ENCODE results near the gene PHC1. TPM values are rescaled to one million over a fixed set of nuclear protein-coding genes. Genes with fewer than 3 reads are reported as not detected.

The PHC1 gene
- polyA plus RNA-seq, 1 donor (not counting 4 experiments of a cell fraction or from before 2014, with no cell fraction given): 11.0 TPM

DNA sequence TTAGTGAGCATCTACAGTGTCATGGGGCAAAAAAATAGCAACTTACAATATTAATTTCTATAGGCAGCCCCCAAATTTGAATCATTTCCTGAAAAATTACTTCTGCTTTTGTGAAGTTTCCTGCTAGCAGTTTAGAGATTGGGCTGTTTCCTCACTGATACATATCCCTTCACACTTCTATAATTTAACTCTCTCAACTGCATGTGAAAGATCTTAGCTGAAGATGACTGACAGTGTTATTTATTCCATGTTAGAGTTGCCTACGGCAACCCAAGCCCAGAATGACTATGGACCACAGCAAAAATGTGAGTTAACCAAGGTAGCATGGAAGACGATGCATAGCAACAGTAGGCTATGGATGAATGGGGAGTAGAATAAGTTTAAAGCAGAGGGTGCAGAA is 75.1 kb downstream of the PHC1 start, which contains the start of gene KLRG1:
Gene KLRG1 (plus strand): TSS at position 134 of the 400 bp plus-strand sequence. CDS start 90 bp downstream, at position 224.
- Histone ChIP-seq H3K4me2 (ENCODE audit: control insufficient read depth, extremely low read depth, insufficient read depth, low read depth, low read length) (no peak within 1 kb of the TSS), H3K4me1 (ENCODE audit: control insufficient read depth, extremely low read depth, insufficient read depth, low read length) (no peaks in the 10 kb centered on the region), H4K20me1 (ENCODE audit: control insufficient read depth, extremely low read depth, insufficient read depth, low read length) (no peaks in the 10 kb centered on the region), H3K4me3 (ENCODE audit: control insufficient read depth in 2 of 3, extremely low read depth in 1 of 3, insufficient read depth in 2 of 3, low read depth in 1 of 3, low read length in 3 of 3) (no peak within 1 kb of the TSS), H3K9me1 (ENCODE audit: control insufficient read depth, extremely low read depth, insufficient read depth, low read length) (no peaks in the 10 kb centered on the region), H3K27ac (ENCODE audit: control insufficient read depth, insufficient read depth, low read length) (no peak within 1 kb of the TSS), H3K9ac (ENCODE audit: control insufficient read depth, extremely low read depth, insufficient read depth, low read length) (no peak within 1 kb of the TSS), H3K27me3 (ENCODE audit: control insufficient read depth, extremely low read depth, insufficient read depth, low read length) (no peaks in the 10 kb centered on the region), H3K36me3 (ENCODE audit: control insufficient read depth in 2 of 2, extremely low read depth in 1 of 2, insufficient read depth in 2 of 2, low read length in 2 of 2) (no peaks in the 10 kb centered on the region), H2AFZ (ENCODE audit: control insufficient read depth, low read length) (no peak within 1 kb of the TSS), H3K9me3 (ENCODE audit: control insufficient read depth, low read depth, low read length) (no peaks in the 10 kb centered on the region), H3K79me2 (ENCODE audit: control insufficient read depth, insufficient read depth, low read length) (no peaks in the 10 kb centered on the region)
- FAIRE-seq (no peak), DNase-seq (ENCODE audit: low read depth, low spot score) (no peak)
- dilution Hi-C loops (cut with MboI; ENCODE audit: extremely low pct_ligation_motif_present, low sequenced_read_pairs): no loop called here
- TF ChIP-seq EZH2 (IDR thresholded peaks at IDR 0.05; ENCODE audit: low read length): no peak
- TF ChIP-seq, protein P1, sequence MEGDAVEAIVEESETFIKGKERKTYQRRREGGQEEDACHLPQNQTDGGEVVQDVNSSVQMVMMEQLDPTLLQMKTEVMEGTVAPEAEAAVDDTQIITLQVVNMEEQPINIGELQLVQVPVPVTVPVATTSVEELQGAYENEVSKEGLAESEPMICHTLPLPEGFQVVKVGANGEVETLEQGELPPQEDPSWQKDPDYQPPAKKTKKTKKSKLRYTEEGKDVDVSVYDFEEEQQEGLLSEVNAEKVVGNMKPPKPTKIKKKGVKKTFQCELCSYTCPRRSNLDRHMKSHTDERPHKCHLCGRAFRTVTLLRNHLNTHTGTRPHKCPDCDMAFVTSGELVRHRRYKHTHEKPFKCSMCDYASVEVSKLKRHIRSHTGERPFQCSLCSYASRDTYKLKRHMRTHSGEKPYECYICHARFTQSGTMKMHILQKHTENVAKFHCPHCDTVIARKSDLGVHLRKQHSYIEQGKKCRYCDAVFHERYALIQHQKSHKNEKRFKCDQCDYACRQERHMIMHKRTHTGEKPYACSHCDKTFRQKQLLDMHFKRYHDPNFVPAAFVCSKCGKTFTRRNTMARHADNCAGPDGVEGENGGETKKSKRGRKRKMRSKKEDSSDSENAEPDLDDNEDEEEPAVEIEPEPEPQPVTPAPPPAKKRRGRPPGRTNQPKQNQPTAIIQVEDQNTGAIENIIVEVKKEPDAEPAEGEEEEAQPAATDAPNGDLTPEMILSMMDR (optimal IDR thresholded peaks at IDR 0.05 in 1 of 3, IDR thresholded peaks at IDR 0.05 in 1 of 3, conservative IDR thresholded peaks at IDR 0.05 in 1 of 3; ENCODE audit: extremely low read depth in 1 of 3, insufficient read depth in 2 of 3, low read length in 3 of 3): no peak

Other genes starting within 250 kb of the PHC1 start
- gene RIMKLB, start 216.5 kb upstream of the PHC1 start, polyA plus RNA-seq: 25.4 to 51.1 TPM (median 31.6 TPM) in 3 replicates
- 81.1 to 240 TPM (median 98.7 TPM) in 3 replicates for gene A2ML1, start 91.9 kb upstream of the PHC1 start, polyA plus RNA-seq
- 107 to 158 TPM (median 127 TPM) in 3 replicates for gene M6PR, start 35.1 kb downstream of the PHC1 start, polyA plus RNA-seq
- 0.39 to 0.54 TPM (median 0.40 TPM) in 3 replicates for gene KLRG1, start 75.0 kb downstream of the PHC1 start, polyA plus RNA-seq
- gene A2M, start 201.4 kb downstream of the PHC1 start, polyA plus RNA-seq: 0.20 to 0.49 TPM (median 0.32 TPM) in 3 replicates

Measured in keratinocyte (primary cell).